ENCODE measurements around the gene KLK2.

The KLK2 gene

DNA sequence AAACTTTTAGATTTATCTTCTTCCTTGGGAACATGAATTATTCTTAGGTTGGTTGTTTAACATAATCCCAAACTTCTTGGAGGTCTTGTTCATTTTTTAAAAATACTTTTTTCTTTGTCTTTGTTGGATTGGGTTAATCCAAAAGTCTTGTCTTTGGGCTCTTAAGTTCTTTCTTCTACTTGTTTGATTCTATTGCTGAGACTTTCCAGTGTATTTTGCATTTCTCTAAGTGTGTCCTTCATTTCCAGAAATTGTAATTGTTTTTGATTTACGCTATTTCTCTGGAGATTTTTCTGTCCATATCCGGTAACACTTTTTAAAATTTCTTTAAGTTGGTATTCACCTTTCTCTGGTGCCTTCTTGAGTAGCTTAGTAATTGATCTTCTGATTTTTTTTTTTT is 30.0 kb upstream of the KLK2 start:
- Histone ChIP-seq H4K8ac (ENCODE audit: low read length) (no peak overlapping the region), H3K27ac (ENCODE audit: low read length, poor library complexity, severe bottlenecking) (no peak overlapping the region), H3K27me3 (ENCODE audit: control insufficient read depth in 1 of 2, insufficient read depth in 1 of 2, low read length in 2 of 2) (peaks cover 0 to 6% of the 10 kb centered on the region in 2 experiments)

GRCh38 chr19:50843701-50844221 is 29.5 kb upstream of the KLK2 start:
- WGBS = 48% methylated on average over 7 of the region's 7 CpGs
- no peak overlapping the region for H3K4me3 ChIP-seq (ENCODE audit: insufficient read depth in 1 of 2, low read depth in 1 of 2, low read length in 2 of 2)
- H3K36me3 ChIP-seq (ENCODE audit: control insufficient read depth in 1 of 2, insufficient read depth in 2 of 2, low read depth in 1 of 2, low read length in 2 of 2) = no peaks in the 10 kb centered on the region

More for the DNA sequence above, 30.0 kb upstream of the KLK2 start:
- no peaks in the 10 kb centered on the region for H3K4me1 ChIP-seq (ENCODE audit: control insufficient read depth, insufficient read depth, low read depth, low read length)
- H2BK12ac ChIP-seq (ENCODE audit: low read length in 2 of 2) = no peak overlapping the region
- H3K36me3 ChIP-seq (ENCODE audit: control insufficient read depth in 1 of 2, insufficient read depth in 2 of 2, low read depth in 1 of 2, low read length in 2 of 2) = no peaks in the 10 kb centered on the region
- no peak overlapping the region for H3K18ac ChIP-seq (ENCODE audit: low read depth in 1 of 2, low read length in 2 of 2)
- no peak overlapping the region for H2BK15ac ChIP-seq (ENCODE audit: low read depth, poor library complexity, severe bottlenecking)
- H2AK5ac ChIP-seq (ENCODE audit: low read length, severe bottlenecking) = no peak overlapping the region
- WGBS = 93% methylated on average over 2 of the region's 2 CpGs
- no peak overlapping the region for H2BK120ac ChIP-seq (ENCODE audit: low read depth, low read length)
- H2BK5ac ChIP-seq (ENCODE audit: low read depth, low read length, poor library complexity, severe bottlenecking) = no peak overlapping the region
- no peak overlapping the region for H3K4ac ChIP-seq (ENCODE audit: low read depth in 1 of 2, low read length in 2 of 2)
- no peak for DNase-seq
- H3K23ac ChIP-seq (ENCODE audit: low read length in 2 of 2) = no peak overlapping the region
- H3K4me2 ChIP-seq (ENCODE audit: low read length, poor library complexity, severe bottlenecking) = no peak overlapping the region
- H2AFZ ChIP-seq (ENCODE audit: low read depth, low read length) = no peak overlapping the region
- H3K14ac ChIP-seq (ENCODE audit: low read length in 2 of 2) = no peak overlapping the region
- no peak overlapping the region for H4K91ac ChIP-seq (ENCODE audit: low read length)
- H3K79me1 ChIP-seq (replicated peaks; ENCODE audit: low read length, poor library complexity, severe bottlenecking) = no peaks in the 10 kb centered on the region
- H3K9ac ChIP-seq (ENCODE audit: low read length) = no peak overlapping the region
- no peaks in the 10 kb centered on the region for H3K9me3 ChIP-seq (ENCODE audit: control insufficient read depth, low read length)
- no peak overlapping the region for H3K4me3 ChIP-seq (ENCODE audit: insufficient read depth in 1 of 2, low read depth in 1 of 2, low read length in 2 of 2)

DNA sequence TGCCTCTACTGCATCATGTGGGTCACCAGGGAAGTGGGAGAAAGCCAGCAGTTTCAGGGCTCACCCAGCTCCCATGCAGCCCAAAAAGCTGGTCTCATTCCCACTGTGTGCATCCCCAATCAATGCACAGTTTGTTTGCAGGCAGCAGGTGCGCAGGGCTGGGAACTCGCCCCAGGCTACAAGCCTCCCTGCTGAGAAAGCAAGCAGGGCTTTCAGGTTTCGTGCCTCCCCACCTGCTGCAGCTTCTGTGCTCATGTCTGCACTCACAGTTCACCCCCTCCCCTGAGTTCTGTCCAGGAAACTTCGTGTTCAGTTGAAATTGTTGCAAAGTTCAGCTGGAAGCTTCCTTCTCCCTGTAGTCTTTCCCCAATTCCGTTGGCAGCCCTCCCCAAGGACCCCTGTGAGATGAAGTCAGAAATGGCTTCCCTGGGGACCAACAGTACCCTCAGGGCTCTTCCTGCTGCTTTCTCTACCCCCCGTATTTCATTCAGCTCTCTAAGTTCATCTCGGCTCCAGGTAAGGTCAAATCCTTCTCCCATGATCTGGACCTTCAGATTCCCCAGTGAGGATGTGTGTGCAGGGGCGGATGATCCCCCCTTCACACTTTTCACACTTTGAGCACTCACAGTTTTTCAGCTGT is 28.8 kb upstream of the KLK2 start:
- H2BK15ac ChIP-seq (ENCODE audit: low read depth, poor library complexity, severe bottlenecking) = no peak overlapping the region
- no peaks in the 10 kb centered on the region for H3K36me3 ChIP-seq (ENCODE audit: control insufficient read depth in 1 of 2, insufficient read depth in 2 of 2, low read depth in 1 of 2, low read length in 2 of 2)
- no peak overlapping the region for H4K91ac ChIP-seq (ENCODE audit: low read length)
- H2BK120ac ChIP-seq (ENCODE audit: low read depth, low read length) = no peak overlapping the region
- H3K9ac ChIP-seq (ENCODE audit: low read length) = no peak overlapping the region
- H3K4ac ChIP-seq (ENCODE audit: low read depth in 1 of 2, low read length in 2 of 2) = no peak overlapping the region
- H3K14ac ChIP-seq (ENCODE audit: low read length in 2 of 2) = no peak overlapping the region
- no peak overlapping the region for H2BK5ac ChIP-seq (ENCODE audit: low read depth, low read length, poor library complexity, severe bottlenecking)
- H3K4me3 ChIP-seq (ENCODE audit: insufficient read depth in 1 of 2, low read depth in 1 of 2, low read length in 2 of 2) = no peak overlapping the region
- no peaks in the 10 kb centered on the region for H3K9me3 ChIP-seq (ENCODE audit: control insufficient read depth, low read length)
- no peak overlapping the region for H2AFZ ChIP-seq (ENCODE audit: low read depth, low read length)
- no peak overlapping the region for H4K8ac ChIP-seq (ENCODE audit: low read length)
- H3K4me2 ChIP-seq (ENCODE audit: low read length, poor library complexity, severe bottlenecking) = no peak overlapping the region
- no peak overlapping the region for H3K27ac ChIP-seq (ENCODE audit: low read length, poor library complexity, severe bottlenecking)
- no peak overlapping the region for H2BK12ac ChIP-seq (ENCODE audit: low read length in 2 of 2)
- H3K18ac ChIP-seq (ENCODE audit: low read depth in 1 of 2, low read length in 2 of 2) = no peak overlapping the region
- H3K23ac ChIP-seq (ENCODE audit: low read length in 2 of 2) = no peak overlapping the region
- no peaks in the 10 kb centered on the region for H3K4me1 ChIP-seq (ENCODE audit: control insufficient read depth, insufficient read depth, low read depth, low read length)
- WGBS = 61% methylated on average over 8 of the region's 8 CpGs
- peaks cover 0 to 7% of the 10 kb centered on the region in 2 experiments for H3K27me3 ChIP-seq (ENCODE audit: control insufficient read depth in 1 of 2, insufficient read depth in 1 of 2, low read length in 2 of 2)
- no peak overlapping the region for H2AK5ac ChIP-seq (ENCODE audit: low read length, severe bottlenecking)
- H3K79me1 ChIP-seq (replicated peaks; ENCODE audit: low read length, poor library complexity, severe bottlenecking) = no peaks in the 10 kb centered on the region
- no peak for DNase-seq

More at GRCh38 chr19:50843701-50844221, 29.5 kb upstream of the KLK2 start:
- H3K14ac ChIP-seq (ENCODE audit: low read length in 2 of 2) = no peak overlapping the region
- no peak overlapping the region for H2AFZ ChIP-seq (ENCODE audit: low read depth, low read length)
- H4K8ac ChIP-seq (ENCODE audit: low read length) = no peak overlapping the region
- DNase-seq = no peak
- H3K18ac ChIP-seq (ENCODE audit: low read depth in 1 of 2, low read length in 2 of 2) = no peak overlapping the region
- no peak overlapping the region for H2BK15ac ChIP-seq (ENCODE audit: low read depth, poor library complexity, severe bottlenecking)
- H3K79me1 ChIP-seq (replicated peaks; ENCODE audit: low read length, poor library complexity, severe bottlenecking) = no peaks in the 10 kb centered on the region
- H2BK12ac ChIP-seq (ENCODE audit: low read length in 2 of 2) = no peak overlapping the region
- no peaks in the 10 kb centered on the region for H3K9me3 ChIP-seq (ENCODE audit: control insufficient read depth, low read length)
- no peak overlapping the region for H3K23ac ChIP-seq (ENCODE audit: low read length in 2 of 2)
- no peaks in the 10 kb centered on the region for H3K4me1 ChIP-seq (ENCODE audit: control insufficient read depth, insufficient read depth, low read depth, low read length)
- no peak overlapping the region for H2BK120ac ChIP-seq (ENCODE audit: low read depth, low read length)
- no peak overlapping the region for H3K4me2 ChIP-seq (ENCODE audit: low read length, poor library complexity, severe bottlenecking)
- H2BK5ac ChIP-seq (ENCODE audit: low read depth, low read length, poor library complexity, severe bottlenecking) = no peak overlapping the region
- no peak overlapping the region for H2AK5ac ChIP-seq (ENCODE audit: low read length, severe bottlenecking)
- H3K4ac ChIP-seq (ENCODE audit: low read depth in 1 of 2, low read length in 2 of 2) = no peak overlapping the region
- H4K91ac ChIP-seq (ENCODE audit: low read length) = no peak overlapping the region
- H3K27me3 ChIP-seq (ENCODE audit: control insufficient read depth in 1 of 2, insufficient read depth in 1 of 2, low read length in 2 of 2) = peaks cover 0 to 10% of the 10 kb centered on the region in 2 experiments
- H3K27ac ChIP-seq (ENCODE audit: low read length, poor library complexity, severe bottlenecking) = no peak overlapping the region
- H3K9ac ChIP-seq (ENCODE audit: low read length) = no peak overlapping the region

DNA sequence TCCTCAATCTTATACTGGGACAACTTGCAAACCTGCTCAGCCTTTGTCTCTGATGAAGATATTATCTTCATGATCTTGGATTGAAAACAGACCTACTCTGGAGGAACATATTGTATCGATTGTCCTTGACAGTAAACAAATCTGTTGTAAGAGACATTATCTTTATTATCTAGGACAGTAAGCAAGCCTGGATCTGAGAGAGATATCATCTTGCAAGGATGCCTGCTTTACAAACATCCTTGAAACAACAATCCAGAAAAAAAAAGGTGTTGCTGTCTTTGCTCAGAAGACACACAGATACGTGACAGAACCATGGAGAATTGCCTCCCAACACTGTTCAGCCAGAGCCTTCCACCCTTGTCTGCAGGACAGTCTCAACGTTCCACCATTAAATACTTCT is 22.5 kb upstream of the KLK2 start:
- no peak for DNase-seq
- H3K9ac ChIP-seq (ENCODE audit: low read length) = no peak overlapping the region
- 36% methylated on average over 2 of the region's 3 CpGs for WGBS
- no peak overlapping the region for H3K27ac ChIP-seq (ENCODE audit: low read length, poor library complexity, severe bottlenecking)
- H3K18ac ChIP-seq (ENCODE audit: low read depth in 1 of 2, low read length in 2 of 2) = no peak overlapping the region
- no peaks in the 10 kb centered on the region for H3K9me3 ChIP-seq (ENCODE audit: control insufficient read depth, low read length)
- no peak overlapping the region for H3K4me2 ChIP-seq (ENCODE audit: low read length, poor library complexity, severe bottlenecking)
- no peaks in the 10 kb centered on the region for H3K4me1 ChIP-seq (ENCODE audit: control insufficient read depth, insufficient read depth, low read depth, low read length)
- H2AFZ ChIP-seq (ENCODE audit: low read depth, low read length) = no peak overlapping the region
- no peak overlapping the region for H4K8ac ChIP-seq (ENCODE audit: low read length)
- no peak overlapping the region for H3K14ac ChIP-seq (ENCODE audit: low read length in 2 of 2)
- H2BK5ac ChIP-seq (ENCODE audit: low read depth, low read length, poor library complexity, severe bottlenecking) = no peak overlapping the region
- peaks cover 0 to 43% of the 10 kb centered on the region in 2 experiments for H3K27me3 ChIP-seq (ENCODE audit: control insufficient read depth in 1 of 2, insufficient read depth in 1 of 2, low read length in 2 of 2)
- no peak overlapping the region for H2BK12ac ChIP-seq (ENCODE audit: low read length in 2 of 2)
- no peak overlapping the region for H3K4ac ChIP-seq (ENCODE audit: low read depth in 1 of 2, low read length in 2 of 2)
- H3K79me1 ChIP-seq (replicated peaks; ENCODE audit: low read length, poor library complexity, severe bottlenecking) = no peaks in the 10 kb centered on the region
- no peak overlapping the region for H2BK15ac ChIP-seq (ENCODE audit: low read depth, poor library complexity, severe bottlenecking)
- H3K36me3 ChIP-seq (ENCODE audit: control insufficient read depth in 1 of 2, insufficient read depth in 2 of 2, low read depth in 1 of 2, low read length in 2 of 2) = no peaks in the 10 kb centered on the region
- H4K91ac ChIP-seq (ENCODE audit: low read length) = no peak overlapping the region
- H3K4me3 ChIP-seq (ENCODE audit: insufficient read depth in 1 of 2, low read depth in 1 of 2, low read length in 2 of 2) = no peak overlapping the region
- H3K23ac ChIP-seq (ENCODE audit: low read length in 2 of 2) = no peak overlapping the region
- H2BK120ac ChIP-seq (ENCODE audit: low read depth, low read length) = no peak overlapping the region
- H2AK5ac ChIP-seq (ENCODE audit: low read length, severe bottlenecking) = no peak overlapping the region
